ENCODE measurements around the gene ANKRD28.
"Not testable (repeated sequence)": the region's sequence is repeated elsewhere in the genome, so short reads cannot be mapped to it uniquely, and the experiment has no call there.

The ANKRD28 gene

GRCh38 chr3:15635121-15635661, 162.6 kb downstream of the ANKRD28 start:
- peak; percentile 62 for DNase-seq (ENCODE audit: low read depth)

- DNase-seq (ENCODE audit: low read depth), result no peak
These were observed 163.1 kb downstream of the ANKRD28 start for GRCh38 chr3:15634671-15635070.

DNA sequence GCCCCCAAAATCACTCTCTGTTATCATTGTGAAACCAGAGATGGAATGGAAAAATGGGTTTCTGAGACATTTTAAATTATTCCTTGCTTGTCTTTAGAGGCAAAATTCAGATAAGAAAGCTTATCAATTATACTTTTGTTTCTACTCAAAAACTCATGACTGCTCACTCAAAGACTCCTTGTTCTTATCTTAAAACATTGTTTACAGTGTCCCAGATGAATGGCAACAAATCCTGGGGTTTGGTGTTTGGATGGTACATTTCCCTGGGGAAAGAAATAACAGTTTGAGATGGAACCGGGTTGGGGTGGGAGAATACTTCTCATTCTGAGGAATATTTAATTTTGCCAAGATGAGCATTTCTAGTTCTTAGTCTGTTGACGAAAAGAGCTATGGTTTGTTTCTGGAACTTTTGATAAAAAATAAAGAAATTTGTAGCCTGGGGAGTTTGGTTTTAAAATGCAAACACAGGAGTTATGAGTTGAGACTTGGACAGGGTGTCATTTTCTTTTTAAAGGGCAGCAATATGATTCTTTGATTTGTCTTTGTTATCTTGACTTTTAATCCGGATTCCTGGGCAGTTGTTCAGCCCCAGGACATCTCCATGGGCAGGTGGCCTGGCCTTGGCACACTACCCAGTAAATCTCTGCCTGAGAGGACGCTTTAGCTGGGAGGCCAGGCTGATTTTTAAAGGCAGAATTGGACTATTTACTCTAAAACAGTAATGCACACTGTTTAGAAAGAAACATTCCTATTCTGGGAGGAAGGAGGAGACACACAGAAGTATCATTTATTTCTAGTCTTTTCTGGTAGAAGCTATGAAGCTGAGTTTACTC, 163.8 kb downstream of the ANKRD28 start:
- peak; percentile 31 for DNase-seq (ENCODE audit: low read depth)

GRCh38 chr3:15633159-15633558, 164.6 kb downstream of the ANKRD28 start:
- DNase-seq (ENCODE audit: low read depth), result no peak

DNA sequence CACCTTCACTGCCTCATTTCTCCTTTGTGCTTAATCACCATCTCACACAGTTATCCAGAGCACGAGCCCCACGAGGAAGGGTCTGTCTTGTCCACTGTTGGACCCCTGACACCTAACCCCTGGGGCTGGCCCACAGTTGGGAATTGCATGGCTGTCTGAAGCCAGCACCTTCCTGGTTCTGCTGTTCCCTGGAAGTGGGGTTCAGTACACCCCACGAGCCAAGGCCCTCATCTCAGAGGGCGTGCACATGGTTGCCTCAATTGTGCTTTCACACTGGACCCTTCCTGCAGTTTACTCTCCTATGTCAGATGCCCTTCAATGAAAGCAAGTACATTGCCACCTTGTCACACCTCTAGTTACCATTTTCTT, 165.6 kb downstream of the ANKRD28 start:
- DNase-seq (ENCODE audit: low read depth), result no peak

DNA sequence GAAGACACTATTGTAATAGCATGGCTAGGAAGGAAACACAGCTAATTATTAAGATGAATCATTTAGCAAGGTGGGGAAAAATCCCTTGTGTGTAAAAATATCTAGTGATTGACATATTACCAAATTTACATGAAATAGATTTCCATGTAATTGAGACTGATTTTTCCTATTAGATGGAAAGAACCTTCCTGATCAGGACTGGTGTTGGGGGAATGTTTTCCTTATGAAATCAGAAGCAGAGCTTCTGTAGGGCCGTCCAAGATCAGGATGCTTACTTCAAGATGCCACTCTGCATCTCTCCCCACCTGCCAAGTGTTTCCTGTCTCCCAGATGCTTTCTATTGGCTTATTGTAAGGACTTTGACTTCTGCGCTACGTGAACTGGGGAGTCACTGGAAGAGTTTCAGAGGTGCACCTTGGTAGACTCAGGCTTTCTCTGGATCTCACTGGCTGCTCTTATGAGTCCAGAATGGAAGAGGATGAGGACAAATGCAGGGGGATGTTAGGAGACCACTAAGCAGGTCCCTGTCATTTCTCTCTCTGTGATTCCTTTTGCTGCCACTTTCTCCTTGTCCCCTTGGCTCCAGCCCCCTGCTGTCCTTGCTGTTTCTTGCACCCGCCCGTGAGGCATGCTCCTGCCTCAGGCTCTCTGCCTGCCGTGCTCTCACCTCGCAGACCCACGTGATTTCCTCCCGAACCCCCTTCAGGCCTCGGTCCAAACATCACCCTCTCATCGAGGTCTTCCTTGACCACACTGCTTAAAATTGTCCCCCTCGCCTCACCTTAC, 166.2 kb downstream of the ANKRD28 start:
- DNase-seq (ENCODE audit: low read depth), result no peak

DNA sequence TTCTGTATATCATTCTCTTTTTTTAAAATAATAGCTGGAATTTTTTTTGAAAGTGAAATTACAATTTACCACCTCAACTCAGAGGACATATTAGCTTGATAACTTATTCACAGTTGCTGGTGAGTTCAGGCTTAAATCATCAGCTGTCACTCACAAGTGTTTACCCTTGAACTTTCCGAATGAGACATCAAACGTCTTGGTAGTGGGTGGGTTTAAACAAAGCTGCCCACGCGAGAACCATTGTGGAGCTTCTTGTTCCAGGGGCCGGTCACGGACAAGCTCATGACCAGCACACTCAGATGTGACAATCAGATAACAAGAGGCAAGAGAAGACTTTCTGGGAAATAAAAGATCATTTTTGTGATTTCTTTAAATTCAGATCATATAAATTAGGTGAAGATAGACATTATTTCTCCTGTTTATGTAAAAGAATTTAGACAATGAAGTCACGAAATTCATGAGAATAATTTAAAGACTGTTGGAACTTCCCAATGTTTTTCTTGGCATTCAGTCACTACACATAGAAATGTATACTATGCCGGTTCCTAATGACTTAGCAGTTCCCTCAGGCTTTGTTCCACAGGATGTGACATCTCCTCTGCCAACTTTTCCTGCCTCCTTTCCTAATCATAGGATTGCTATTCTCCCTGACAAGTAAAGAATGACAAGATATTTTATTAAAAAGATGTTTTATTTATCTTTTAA, 167.0 kb downstream of the ANKRD28 start:
- peak; percentile 41 for DNase-seq (ENCODE audit: low read depth)

DNA sequence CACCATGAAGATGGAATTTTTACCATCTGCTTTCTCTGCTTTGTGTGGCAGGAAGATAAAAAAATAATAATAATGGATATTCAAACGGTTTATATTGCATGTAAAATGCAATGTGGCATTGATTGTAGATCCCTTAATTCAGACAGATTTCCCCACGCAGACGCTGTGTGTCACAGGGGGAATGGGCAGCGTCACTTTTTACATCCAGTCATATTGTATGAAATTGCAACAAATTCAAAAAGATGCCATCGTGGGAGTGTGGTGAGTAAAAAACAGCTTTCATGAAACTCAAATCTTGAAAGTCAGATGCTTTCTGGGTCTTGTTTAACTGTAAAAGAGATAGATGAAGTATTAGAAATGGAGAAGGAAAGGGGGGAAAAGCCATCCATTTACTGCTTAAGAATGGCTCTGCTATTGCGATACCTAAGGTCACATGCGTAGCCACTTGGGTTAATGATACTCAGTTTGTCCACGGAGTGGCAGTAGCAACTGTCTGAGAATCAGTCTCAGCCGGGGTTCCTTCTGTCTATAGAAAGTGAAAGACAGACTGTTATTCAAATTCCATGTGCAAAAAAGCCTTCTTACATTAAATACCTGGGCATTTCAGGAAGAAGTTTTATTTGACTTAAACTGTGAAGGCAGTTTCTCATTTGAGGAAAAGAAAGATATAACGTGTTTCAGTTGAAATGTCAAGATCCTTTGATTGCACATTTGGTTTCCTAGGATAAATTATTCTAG, 167.8 kb downstream of the ANKRD28 start:
- peak; percentile 82 for DNase-seq (ENCODE audit: low read depth)

GRCh38 chr3:15628967-15629366, 168.8 kb downstream of the ANKRD28 start:
- DNase-seq (ENCODE audit: low read depth), result no peak

DNA sequence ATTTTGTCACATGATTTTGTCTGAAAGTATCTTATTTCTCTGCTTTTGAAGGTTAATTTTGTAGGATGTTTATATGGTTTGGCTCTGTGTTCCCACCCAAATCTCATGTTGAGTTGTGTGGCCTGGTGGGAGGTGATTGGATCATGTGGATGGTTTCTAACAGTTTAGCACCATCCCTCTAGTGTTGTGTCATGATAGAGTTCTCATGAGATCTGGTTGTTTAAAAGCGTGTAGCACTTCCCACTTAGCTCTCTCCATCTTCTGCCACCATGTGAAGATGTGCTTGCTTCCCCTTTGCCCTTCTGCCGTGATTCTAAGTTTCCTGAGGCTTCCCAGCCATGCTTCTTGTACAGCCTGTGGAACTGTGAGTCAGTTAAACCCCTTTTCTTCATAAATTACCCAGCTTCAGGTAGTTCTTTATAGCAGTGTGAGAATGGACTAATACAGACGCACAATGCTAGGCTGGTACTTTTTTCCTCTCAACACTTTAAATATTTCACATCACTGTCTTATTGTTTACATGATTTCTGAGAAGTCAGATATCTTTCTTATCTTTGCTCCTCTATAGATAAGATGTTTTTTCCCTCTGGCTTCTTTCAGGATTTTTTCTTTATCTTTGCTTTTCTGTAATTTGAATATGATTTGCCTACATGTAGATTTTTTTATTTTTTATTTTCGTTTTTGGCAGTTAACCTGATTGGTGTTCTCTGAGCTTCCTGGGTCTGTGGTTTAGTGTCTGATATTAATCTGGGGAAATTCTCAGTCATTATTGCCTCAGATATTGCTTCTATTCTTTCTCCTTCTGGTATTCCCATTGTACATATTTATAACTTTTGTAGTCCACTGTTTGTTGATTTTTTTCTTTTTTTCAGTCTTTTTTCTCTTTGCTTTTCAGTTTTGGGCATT, 174.0 kb downstream of the ANKRD28 start:
- no peak for DNase-seq (ENCODE audit: low read depth)

DNA sequence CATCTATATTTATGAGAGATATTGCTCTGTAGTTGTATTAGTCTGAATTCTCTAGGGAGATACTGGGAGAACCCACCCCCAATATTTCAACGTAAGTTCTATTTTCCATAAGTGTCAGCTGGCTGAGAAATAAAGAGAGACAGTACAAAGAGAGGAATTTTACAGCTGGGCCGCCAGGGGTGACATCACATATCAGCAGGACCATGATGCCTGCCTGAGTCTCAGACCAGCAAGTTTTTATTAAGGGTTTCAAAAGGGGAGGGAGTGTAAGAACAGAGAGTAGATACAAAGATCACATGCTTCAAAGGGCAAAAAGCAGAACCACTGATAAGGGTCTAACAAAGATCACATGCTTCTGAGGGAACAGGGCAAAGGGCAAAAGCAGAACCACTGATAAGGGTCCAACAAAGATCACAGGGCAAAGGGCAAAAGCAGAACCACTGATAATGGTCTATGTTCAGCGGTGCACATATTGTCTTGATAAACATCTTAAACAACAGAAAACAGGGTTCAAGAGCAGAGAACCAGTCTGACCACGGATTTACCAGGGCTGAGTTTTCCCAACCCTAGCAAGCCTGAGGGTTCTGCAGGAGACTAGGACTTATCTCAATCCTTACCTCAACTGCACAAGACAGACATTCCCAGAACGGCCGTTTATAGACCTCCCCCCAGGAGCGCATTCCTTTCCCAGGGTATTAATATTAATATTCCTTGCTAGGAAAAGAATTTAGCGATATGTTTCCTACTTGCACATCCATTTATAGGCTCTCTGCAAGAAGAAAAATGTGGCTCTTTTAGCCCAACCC, 177.9 kb downstream of the ANKRD28 start:
- not testable (repeated sequence) for DNase-seq (ENCODE audit: low read depth)

Measured in fibroblast of the conjunctiva (primary cell).